WTC11 (cell line): ENCODE data around the gene CFAP157. TPM values are rescaled to one million over a fixed set of nuclear protein-coding genes. Genes with fewer than 3 reads are reported as not detected.

Source experiments
- ATAC-seq: fragments of 200-7000 bp; cut with Tn5 transposase; 2 replicates; pipeline ENCODE4 v1.10.0; 2021; ENCODE audit warnings: mild to moderate bottlenecking, moderate library complexity
- CTCF ChIA-PET: fragments of 300-600 bp; sonication (Branson Sonifier 250); formaldehyde crosslinking; loops from one replicate; lab custom pipeline; 2021; ENCODE audit warnings: antibody characterized with exemption; lab: Charles Lee
- POLR2A ChIA-PET: fragments of 350-600 bp; sonication (Branson Sonifier 250); formaldehyde crosslinking; loops from one replicate; lab custom pipeline; 2021; ENCODE audit warnings: antibody characterized with exemption; lab: Charles Lee
- DNase-seq: peaks from one replicate; pipeline ENCODE4 v3.0.0; 2021; ENCODE audit warnings: low spot score
- H3K27ac Mint-ChIP-seq: 2 replicates; pipeline ENCODE4 v1.8.0; 2021; ENCODE audit warnings: mixed read lengths
- H3K27me3 Mint-ChIP-seq: 2 replicates; pipeline ENCODE4 v1.8.0; 2021; ENCODE audit warnings: low read depth, mild to moderate bottlenecking, moderate library complexity, mixed read lengths
- H3K36me3 Mint-ChIP-seq: 2 replicates; pipeline ENCODE4 v1.8.0; 2021; ENCODE audit warnings: mixed read lengths
- H3K4me1 Mint-ChIP-seq: 2 replicates; pipeline ENCODE4 v1.8.0; 2022; ENCODE audit warnings: mixed read lengths
- H3K4me3 Mint-ChIP-seq: 2 replicates; pipeline ENCODE4 v1.8.0; 2021; ENCODE audit warnings: mild to moderate bottlenecking, moderate library complexity, mixed read lengths
- H3K9me3 Mint-ChIP-seq: 2 replicates; pipeline ENCODE4 v1.8.0; 2021; ENCODE audit warnings: mixed read lengths
- ATF6 ChIP-seq: sonication (generic); formaldehyde crosslinking; IDR thresholded peaks from 2 replicates; pipeline ENCODE4 v1.8.1; 2023; ENCODE audit warnings: mild to moderate bottlenecking, missing genetic modification reagents
- CDX4 ChIP-seq: fragments of 250-450 bp; sonication (Bioruptor Pico); IDR thresholded peaks from 2 replicates; pipeline ENCODE4 v1.9.0; 2021; ENCODE audit warnings: moderate library complexity, mild to moderate bottlenecking, inconsistent platforms, borderline replicate concordance
- E2F1 ChIP-seq: sonication (generic); formaldehyde crosslinking; IDR thresholded peaks from 2 replicates; pipeline ENCODE4 v1.8.0; 2022; ENCODE audit warnings: mild to moderate bottlenecking, missing genetic modification reagents
- EMX1 ChIP-seq: fragments of 250-450 bp; sonication (Bioruptor Pico); IDR thresholded peaks from 2 replicates; pipeline ENCODE4 v1.8.0; 2021; ENCODE audit warnings: mild to moderate bottlenecking
- ESRRA ChIP-seq: sonication (generic); formaldehyde crosslinking; IDR thresholded peaks from 2 replicates; pipeline ENCODE4 v1.8.1; 2022; ENCODE audit warnings: mild to moderate bottlenecking, missing genetic modification reagents, borderline replicate concordance
- FOXJ3 ChIP-seq: sonication (generic); formaldehyde crosslinking; IDR thresholded peaks from 2 replicates; pipeline ENCODE4 v1.9.0; 2021; ENCODE audit warnings: missing genetic modification reagents, mild to moderate bottlenecking, borderline replicate concordance
- GRHL2 ChIP-seq: fragments of 250-450 bp; sonication (Bioruptor Pico); IDR thresholded peaks from 2 replicates; pipeline ENCODE4 v1.8.0; 2022; ENCODE audit warnings: mild to moderate bottlenecking, moderate library complexity; ENCODE audit not compliant: insufficient replicate concordance, severe bottlenecking
- IRF1 ChIP-seq: sonication (generic); formaldehyde crosslinking; IDR thresholded peaks from 2 replicates; pipeline ENCODE4 v1.8.0; 2023; ENCODE audit warnings: missing genetic modification reagents
- IRF2 ChIP-seq: sonication (generic); formaldehyde crosslinking; IDR thresholded peaks from 2 replicates; pipeline ENCODE4 v1.8.0; 2022; ENCODE audit warnings: low read depth, missing genetic modification reagents, borderline replicate concordance
- JUN ChIP-seq: sonication (generic); formaldehyde crosslinking; IDR thresholded peaks from 2 replicates; pipeline ENCODE4 v1.8.0; 2023; ENCODE audit warnings: mild to moderate bottlenecking, missing genetic modification reagents
- NFYB ChIP-seq: sonication (generic); formaldehyde crosslinking; conservative IDR thresholded peaks from 2 replicates; pipeline ENCODE4 v1.8.0; 2022; ENCODE audit warnings: low read depth, missing genetic modification reagents
- PREB ChIP-seq: sonication (generic); formaldehyde crosslinking; IDR thresholded peaks from 2 replicates; pipeline ENCODE4 v1.8.1; 2022; ENCODE audit warnings: mild to moderate bottlenecking, missing genetic modification reagents, moderate library complexity, borderline replicate concordance
- SMAD3 ChIP-seq: sonication (generic); formaldehyde crosslinking; IDR thresholded peaks from 2 replicates; pipeline ENCODE4 v1.8.0; 2022; ENCODE audit warnings: missing genetic modification reagents, mild to moderate bottlenecking, borderline replicate concordance
- SOX15 ChIP-seq: fragments of 250-450 bp; sonication (Bioruptor Pico); IDR thresholded peaks from 2 replicates; pipeline ENCODE4 v1.9.0; 2021; ENCODE audit warnings: mild to moderate bottlenecking
- USF2 ChIP-seq: sonication (generic); formaldehyde crosslinking; IDR thresholded peaks from 2 replicates; pipeline ENCODE4 v1.8.1; 2023; ENCODE audit warnings: mild to moderate bottlenecking, missing genetic modification reagents, moderate library complexity
- ZNF396 ChIP-seq: fragments of 250-450 bp; sonication (Bioruptor Pico); IDR thresholded peaks from 2 replicates; pipeline ENCODE4 v1.8.0; 2021; ENCODE audit warnings: mild to moderate bottlenecking, moderate library complexity, borderline replicate concordance
- total RNA-seq: library from RNA; stranded (reverse); gene quantifications from 3 replicates; pipeline ENCODE4 v1.2.3, GENCODE V29; 2021

The CFAP157 gene
- total RNA-seq, 1 experiment from 2014 or later, result 0.22 TPM

- POLR2A ChIA-PET, result interaction anchor here (0.7 kb wide), 1 partner anchor 65 kb away, joined by 3 read pairs; no protein-coding TSS in a partner anchor
Observed at GRCh38 chr9:127729522-127730256, 22.9 kb downstream of the CFAP157 start.

More at GRCh38 chr9:127729522-127730256, 22.9 kb downstream of the CFAP157 start:
- H3K27ac Mint-ChIP-seq, result 0 out of 2 replicates have a peak overlapping the region, but pooled peaks have one; percentile 63
- no peak for ATAC-seq
- DNase-seq, result no peak
- CTCF ChIA-PET, result interaction anchor here (0.6 to 1.7 kb wide), 4 partner anchors 18 to 226 kb away, joined by 3 to 8 read pairs (median 4); no protein-coding TSS in a partner anchor
- no peak overlapping the region for H3K4me3 Mint-ChIP-seq
- H3K4me1 Mint-ChIP-seq, result peaks cover 8% of the 10 kb centered on the region
- no peaks in the 10 kb centered on the region for H3K27me3 Mint-ChIP-seq
- TF ChIP-seq CDX4 (CRISPR knock-in tag), result no peak
- TF ChIP-seq SOX15 (CRISPR knock-in tag), result no peak
- no peak for TF ChIP-seq JUN (CRISPR knock-in tag)
- no peak for TF ChIP-seq USF2
- TF ChIP-seq ZNF396, result no peak
- no peak for TF ChIP-seq NFYB
- TF ChIP-seq IRF2, result no peak
- TF ChIP-seq PREB, result no peak
- TF ChIP-seq ATF6 (CRISPR knock-in tag), result no peak
- no peak for TF ChIP-seq E2F1 (CRISPR knock-in tag)
- TF ChIP-seq EMX1, result no peak
- no peak for TF ChIP-seq IRF1 (CRISPR knock-in tag)
- TF ChIP-seq ESRRA (CRISPR knock-in tag), result no peak
- TF ChIP-seq SMAD3, result no peak
- no peak for TF ChIP-seq GRHL2 (CRISPR knock-in tag)
- no peak for TF ChIP-seq FOXJ3 (CRISPR knock-in tag)
- TF ChIP-seq, all 79 proteins: peak for 0
- H3K9me3 Mint-ChIP-seq, result no peaks in the 10 kb centered on the region
- no peaks in the 10 kb centered on the region for H3K36me3 Mint-ChIP-seq
